Neural cell (in vitro differentiated cells): ENCODE data around the gene APBA2.

ENCODE experiments used
- CTCF ChIP-seq: fragments of 450-650 bp; IDR thresholded peaks from 2 replicates; pipeline ENCODE4 v1.5.1; 2014; ENCODE audit warnings: antibody characterized with exemption, mild to moderate bottlenecking, moderate library complexity; ENCODE audit not compliant: poor library complexity, severe bottlenecking
- RAD21 ChIP-seq: fragments of 450-650 bp; conservative IDR thresholded peaks from 2 replicates; pipeline ENCODE4 v1.6.1; 2014; ENCODE audit warnings: antibody characterized with exemption, mild to moderate bottlenecking, moderate library complexity

GRCh38 chr15:28868744-28869345, 16.9 kb upstream of the APBA2 start:
- no peak for TF ChIP-seq CTCF
- no peak for TF ChIP-seq RAD21
